ENCODE measurements around the gene BEND7.

Gene BEND7

DNA sequence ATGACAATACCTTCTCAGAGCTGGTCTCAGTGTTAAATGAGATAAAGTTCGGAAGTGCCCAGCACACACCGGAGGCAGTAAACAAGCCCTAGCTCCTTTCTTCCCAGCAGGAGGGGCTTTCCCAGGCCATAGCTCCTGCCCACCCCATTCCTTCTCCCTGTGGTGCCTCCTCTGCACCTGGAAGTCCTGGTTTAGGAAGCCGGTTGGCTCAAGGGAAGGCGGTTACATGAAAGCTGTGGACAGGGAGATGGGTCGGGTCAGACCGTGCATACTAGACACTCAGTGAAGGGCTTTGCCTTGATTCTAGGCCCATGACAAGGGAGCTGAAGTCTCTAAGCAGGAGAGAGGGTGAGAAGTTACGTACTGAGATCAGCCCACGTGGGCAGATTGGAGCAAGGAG is 8.6 kb downstream of the BEND7 start:
- no peak for DNase-seq

DNA sequence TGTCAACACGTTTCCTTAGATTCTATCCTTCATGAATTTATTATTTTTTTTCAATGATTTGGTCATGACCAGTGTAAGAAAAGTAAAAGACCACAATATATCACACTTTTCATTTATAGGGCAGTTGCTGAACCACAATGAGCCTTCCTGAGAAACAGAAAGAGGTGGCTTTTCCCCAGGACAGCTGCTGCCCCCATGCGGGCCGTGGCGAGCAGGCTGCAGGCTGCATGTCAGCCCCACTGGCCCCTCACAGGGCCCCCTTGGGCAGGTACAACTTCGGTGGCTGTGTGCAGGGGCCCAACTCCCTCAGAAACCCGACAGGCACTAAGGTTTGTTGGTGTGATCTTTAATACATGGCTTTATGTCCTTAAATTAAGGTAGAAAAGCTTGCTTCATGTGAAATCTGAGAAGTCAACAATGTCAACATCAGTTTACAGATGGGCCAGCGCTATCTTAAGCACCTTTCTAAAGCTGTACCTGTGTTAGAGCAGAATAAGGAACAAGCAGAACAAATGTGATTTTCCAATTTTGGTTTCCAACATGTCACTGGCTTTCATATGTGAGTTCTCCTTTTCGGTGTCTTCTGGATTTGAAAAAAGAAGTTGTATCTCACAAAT is 10.6 kb downstream of the BEND7 start:
- no peak for DNase-seq

DNA sequence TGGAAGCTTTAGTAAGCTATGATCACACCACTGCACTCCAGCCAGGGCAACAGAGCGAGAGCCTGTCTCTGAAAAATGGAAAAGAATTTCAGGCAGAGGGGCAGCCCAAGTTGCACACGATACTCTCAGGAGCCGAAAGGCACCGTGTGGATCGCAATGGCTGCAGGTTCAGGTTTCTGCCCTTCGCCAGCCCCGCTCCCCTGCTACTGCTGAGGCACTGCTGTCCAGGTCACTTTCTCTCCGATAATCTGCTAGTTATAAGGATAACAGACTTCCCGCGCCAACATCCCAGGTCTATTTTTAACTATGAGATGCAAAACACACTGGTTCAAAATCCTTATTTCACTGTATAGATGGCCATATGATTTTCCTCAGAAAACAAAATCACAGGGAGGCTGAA is 11.1 kb downstream of the BEND7 start:
- no peak for DNase-seq

DNA sequence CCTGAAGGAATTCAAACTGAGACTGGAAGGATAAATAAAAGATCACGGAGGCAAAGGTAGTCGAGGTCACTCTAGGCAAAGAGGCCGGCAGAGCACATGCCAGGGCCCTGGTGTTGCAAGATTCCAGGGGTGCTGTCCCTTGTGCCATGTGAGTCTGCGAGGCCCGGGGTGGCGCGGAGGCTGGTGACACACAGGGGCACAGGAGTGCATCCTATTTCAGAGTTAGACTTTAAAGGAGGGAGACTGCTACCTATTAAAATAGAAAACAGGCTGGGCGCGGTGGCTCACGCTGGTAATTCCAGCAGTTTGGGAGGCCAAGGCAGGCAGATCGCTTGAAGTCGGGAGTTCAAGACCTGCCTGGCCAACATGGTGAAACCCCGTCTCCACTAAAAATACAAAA is 12.6 kb downstream of the BEND7 start:
- no peak for DNase-seq

DNA sequence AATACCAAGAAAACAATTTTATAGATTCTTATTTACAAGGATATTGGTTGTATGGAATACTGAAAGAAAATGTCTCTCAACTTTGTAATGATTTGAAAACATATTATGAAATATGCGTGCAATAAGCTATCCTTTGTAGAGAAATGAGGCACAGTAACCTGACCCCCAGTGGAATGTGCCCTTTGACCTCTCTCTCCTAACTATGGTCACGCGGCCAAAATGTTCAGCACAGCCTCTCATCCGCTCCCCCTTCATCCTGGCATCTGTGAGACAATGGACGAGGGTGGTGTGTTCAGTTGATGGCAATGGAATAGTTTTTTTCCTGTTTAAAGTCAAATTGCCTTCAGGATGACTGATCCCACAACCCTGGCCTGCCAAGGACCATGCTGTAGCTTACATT is 13.3 kb downstream of the BEND7 start:
- DNase-seq = no peak

DNA sequence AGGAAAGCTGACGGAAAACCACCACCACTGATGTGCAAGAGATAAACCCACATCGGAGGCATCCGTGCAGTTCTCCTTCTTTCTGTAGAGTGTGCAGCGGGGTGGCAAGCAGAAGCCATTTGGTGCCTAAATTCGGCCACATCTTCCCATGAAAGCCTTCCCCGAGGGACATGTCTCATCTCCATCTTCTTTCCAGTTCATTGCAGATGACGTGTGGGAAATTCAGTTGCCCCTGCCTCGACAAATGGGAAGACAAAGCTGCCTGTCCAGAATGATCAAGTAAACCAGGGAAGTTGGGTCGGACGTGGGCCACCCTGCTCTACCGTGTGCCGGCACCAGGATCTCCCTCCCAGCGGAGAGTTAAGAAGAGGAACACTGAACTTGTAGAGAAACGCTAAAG is 14.5 kb downstream of the BEND7 start:
- DNase-seq = no peak

DNA sequence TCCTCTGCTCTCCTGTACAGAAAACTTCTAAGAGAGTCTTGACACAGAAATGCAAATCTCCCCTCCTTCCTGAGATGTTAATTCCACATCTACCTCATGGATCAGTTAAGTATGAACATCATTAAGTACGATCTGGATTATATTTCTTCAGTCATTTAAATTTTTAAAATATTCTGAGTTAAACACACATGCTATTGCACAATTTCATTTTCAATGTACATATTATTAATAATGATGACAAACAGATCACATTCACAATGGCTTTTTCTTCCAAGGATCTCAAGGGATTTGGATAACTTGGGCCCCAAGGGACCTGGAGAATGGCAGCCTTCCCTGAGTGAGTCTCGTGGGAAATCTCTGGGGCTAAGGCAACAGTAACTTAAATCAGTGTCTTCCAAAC is 16.2 kb downstream of the BEND7 start:
- DNase-seq = no peak

DNA sequence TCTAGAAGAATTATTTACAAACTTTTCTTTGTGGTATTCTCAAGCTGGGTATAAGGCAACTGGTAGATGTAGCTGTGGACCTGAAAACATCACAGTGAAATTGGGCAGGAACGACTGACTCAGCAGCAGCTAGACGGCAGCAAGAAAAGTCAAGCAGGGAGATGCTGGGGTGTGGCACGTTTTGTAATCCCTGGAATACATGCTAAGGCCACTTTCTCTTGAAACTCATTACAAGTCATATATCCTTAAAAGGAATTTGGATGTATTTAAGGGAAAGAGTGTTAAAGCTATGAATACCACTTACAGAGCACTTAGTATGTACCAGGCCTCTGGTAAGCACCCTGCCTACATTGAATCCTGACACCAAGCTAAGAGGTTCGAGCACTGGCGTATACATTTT is 17.4 kb downstream of the BEND7 start:
- DNase-seq = no peak

DNA sequence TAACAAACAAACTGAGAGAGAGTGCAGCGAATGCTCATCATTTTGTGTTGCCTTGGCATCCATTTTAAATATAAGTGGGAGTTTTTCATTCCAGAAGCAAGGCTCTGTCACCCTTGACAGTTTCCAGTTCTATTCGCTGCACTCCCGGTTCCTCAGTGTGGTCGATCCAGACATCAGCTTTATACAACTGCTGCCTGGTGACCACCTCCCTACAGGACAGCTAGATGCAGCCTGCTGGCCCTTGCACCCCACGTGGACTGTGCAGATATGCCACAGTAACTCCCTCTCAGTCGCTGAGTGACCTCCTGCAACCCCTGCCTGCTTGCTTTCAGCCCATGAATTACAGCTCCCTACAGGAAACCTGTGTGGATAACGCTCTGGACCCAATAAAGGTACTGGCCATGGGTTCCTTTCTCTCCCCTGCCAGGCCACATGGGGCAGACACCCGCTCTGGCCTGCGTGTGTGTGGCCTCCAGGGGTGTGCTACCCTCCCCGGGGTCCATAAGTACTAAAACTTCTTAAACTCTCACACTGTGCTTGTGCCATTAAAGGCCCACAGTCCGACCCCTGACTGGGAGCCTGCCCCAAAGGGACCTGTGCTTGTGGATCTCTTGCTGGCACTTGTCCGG is 23.6 kb downstream of the BEND7 start:
- no peak for DNase-seq

DNA sequence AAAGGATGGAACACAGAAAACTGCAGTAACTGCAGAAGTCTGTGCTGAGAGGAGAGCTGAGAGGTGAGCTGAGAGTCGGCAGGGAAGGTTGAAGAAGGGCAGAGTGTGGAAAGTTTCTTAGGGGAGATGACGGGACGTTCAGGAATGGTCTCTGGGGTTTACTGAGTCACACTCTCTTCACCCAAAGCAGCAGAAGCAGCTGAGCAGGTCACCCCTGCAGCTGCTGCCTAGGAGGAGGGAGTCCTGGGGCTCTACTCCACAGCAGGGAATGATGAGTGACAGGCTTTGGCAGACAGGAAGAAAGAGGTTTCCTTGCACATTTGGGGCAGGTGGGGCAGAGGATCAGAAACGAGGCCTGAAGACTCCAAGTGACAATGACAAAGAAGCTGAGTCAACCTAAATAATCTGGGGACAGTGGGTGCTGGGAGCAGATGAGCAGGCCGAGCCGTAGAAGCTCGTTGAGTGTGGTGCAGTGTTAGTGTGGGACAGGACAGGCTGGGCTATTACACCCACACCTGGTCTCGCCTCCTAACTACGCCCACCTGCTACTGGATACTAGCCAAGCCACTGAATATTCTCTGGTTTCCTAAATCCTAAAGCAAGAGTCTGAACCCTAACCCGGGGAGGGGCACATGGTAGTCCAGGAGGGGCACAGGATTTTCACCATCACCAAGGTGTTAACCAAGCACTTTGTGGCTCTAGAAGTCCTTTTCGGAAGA is 24.9 kb downstream of the BEND7 start:
- DNase-seq = no peak

DNA sequence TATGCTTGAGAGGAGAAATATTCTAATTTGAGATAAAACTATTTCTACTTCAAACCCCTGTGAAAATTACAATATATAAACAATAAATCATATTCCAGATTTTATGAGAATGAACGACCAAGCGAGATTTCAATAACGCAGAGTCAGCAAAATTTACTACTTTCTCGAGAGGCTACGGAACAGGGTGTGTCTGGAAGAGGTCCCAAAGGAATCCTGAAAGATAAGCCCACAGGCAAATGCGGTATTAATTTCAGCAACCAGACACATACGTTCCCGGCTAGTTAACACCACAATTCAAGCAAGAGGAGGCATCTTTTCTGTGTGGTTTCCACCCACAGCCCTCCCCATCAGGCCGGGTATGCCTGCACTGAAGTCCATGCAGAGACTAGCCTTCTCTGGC is 26.4 kb downstream of the BEND7 start:
- DNase-seq = no peak

DNA sequence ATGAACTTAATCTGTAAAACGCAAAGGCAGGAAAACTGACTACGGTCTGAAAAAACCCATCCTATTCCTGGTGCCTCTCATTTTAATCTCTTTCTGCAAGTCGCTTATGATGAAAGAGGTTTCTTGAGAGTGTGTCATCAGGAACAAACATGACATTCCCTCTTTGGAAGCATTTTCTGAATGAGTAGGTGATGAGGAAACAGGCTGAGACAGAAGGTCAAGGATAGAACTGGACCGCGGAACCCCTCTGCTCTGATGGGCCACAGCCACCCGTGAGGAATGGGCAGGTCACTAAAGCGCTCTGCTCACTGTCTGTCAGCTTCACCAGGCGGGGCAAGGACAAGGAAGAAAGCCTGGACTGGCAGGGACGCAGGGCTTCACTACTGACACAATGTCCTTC is 28.6 kb downstream of the BEND7 start:
- DNase-seq = no peak

DNA sequence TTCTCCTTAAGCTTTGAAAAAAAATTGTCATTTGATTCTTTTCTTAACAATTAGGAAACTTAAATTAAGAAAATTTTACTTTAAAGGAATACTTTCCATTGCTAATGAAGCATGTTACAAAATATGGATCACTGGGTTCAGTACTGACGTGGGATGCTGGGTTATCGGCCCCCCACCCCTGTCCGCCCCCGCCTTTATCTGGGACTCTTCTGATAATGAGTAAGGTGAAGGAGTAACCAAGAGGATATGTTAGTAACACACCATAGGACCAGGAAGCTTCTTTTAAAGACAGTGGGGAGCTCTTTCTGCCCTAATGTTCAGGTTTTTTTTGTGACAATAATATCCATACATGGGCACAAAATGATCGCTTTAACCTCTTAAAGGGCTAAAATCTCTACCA is 29.7 kb downstream of the BEND7 start:
- DNase-seq = no peak

DNA sequence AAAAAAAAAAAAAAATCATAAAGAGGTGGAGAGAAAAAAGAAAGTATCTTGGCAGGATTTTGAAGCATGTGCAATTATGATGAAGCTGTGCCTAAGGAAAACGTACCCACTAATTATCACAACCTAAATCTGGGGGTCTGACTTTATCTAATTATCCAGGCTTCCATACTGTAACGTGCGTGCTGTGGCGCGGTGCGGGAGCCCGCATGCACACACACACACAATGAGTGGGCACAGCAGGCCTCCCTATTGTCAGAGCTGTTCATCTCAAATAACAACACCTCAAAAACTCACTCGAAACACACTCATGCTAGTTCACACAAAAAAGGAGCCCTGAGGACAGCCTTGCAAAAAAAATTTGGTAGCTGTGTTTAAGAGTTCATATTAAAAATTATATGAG is 31.9 kb downstream of the BEND7 start:
- DNase-seq = no peak

DNA sequence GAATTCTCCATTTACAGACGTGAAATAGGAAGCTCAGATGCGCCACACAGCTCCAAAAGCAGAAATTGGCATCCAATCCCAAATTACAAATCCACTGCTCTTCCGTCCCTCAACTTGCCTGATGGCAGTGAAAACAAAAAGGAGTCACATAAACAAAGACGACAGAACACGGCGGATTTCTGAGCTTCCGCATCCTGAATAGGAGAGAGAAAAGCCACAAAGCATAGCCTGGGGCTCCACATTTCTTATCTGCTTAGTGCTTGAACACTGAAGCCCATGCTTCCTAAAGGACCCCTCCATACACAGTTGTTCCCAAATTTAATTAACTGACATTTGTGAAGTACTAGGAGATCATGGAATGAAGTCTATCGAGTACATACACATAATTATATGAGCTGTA is 32.6 kb downstream of the BEND7 start:
- no peak for DNase-seq

DNA sequence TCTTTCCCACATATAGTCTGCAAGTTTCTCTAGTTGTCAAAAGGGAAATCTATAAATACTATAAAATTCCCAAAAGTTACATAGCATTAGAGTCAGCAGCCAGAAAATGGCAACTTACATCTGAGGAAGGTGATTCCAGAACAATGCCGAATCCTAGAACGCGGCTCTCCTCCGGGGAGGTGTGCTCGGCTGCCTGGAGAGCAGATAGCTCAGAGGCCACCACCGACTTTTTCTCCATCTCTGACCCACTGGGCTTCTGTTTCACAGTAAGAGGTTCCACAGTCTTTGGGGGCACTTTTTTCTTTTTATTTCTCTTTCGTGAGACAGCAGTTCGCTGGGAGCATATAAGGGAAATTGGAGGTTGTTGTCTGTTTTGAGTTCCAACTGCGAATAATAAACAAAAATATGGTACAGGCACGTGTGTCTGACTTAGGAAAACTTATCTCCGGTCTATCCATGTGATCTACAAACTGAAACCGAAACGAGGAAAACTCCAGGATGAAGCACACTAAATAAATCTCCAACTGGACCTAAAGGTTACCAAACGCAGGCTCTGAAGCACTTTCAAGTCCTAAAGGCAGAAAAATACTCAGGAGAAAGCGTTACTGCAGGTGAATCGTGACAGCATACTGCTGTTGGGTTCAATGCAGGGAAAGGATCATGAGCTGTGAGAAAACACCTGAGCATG is 36.2 kb downstream of the BEND7 start:
- DNase-seq = no peak

DNA sequence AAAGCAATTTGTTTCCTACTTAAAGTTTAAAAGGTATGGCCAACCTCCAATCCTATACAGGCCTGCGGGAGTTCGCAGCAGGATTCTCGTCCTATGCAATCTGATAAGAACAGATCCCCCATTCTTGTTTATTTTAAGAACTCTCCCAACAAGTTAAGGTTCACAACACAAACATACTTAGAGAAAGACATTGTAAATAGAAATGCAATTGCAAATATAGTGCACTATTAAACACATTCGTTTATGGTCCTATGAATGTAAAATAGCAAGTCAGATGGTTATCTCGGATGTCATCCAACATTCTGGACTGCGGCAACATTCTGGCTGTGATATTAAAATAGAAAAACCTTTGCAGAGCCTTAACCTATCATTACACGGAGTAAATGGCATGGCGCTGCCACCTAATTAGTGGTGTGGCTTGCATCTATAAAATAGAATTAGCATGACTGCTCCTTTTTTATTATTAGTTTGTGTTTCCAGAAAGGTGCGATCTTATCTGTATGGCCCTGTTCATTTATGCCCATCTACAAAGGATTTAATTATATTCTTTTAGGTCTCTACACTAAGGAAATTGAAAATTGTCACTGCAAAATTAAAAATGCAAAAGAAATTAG is 37.0 kb downstream of the BEND7 start:
- no peak for DNase-seq

DNA sequence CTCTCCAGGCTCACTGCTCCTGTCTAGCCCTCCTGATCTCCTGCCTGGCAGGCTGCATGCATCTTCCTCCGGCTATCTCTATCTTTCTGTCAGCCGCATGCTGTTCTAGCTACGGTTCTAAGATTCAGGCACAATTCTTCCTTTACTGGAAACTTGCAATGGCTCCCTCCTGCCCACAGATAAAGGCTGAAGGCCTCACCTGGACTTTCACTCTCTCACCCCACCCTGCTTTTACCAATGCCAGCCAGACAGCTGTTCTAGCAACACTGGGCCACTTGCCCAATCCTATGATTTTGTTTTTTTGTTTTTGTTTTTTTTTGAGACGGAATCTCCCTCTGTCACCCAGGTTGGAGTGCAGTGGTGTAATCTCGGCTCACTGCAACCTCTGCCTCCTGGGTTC is 38.3 kb downstream of the BEND7 start:
- no peak for DNase-seq

DNA sequence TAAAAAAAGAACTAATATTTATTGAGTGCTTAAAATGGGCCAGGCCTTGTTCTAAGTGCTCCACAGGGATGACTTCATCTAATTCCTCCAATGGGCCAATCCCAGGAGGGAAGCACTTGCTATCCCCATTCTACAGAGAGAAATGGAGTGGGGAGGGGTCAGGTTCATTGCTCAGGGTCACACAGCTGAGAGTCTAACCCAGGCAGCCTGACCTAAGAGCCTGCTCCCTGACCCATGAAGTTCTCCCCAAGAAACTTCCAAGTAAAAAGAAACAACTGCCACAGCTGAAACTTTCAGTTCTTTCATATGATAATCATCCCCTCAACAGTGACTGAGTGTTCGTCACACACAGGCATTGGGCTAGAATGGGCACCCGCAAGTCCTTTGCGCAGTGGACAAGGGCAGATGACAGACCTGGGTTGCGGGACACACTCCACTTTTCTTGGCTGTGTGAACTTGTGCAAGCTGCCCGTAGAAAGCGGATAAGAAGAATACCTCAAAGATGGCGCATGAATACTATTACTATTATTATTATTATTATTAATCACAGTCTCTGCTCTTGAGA is 39.7 kb downstream of the BEND7 start:
- no peak for DNase-seq

DNA sequence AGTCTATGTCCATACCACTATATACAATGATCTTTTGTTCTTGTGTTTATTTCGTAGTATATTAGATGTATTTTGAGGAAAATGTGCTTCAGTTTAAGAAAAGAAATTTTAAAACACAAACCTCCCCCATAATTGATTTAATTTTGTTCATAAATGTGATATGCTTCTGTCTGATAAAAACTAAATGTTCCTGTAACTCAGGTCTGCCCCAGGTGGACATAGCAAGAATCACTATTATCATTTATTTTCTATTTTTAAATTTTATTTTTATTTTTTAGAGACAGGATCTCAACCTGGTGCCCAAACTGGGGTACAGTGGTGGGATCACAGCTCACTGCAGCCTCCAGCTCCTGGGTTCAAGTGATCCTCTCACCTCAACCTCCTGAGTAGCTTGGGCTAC is 43.2 kb downstream of the BEND7 start:
- no peak for DNase-seq

DNA sequence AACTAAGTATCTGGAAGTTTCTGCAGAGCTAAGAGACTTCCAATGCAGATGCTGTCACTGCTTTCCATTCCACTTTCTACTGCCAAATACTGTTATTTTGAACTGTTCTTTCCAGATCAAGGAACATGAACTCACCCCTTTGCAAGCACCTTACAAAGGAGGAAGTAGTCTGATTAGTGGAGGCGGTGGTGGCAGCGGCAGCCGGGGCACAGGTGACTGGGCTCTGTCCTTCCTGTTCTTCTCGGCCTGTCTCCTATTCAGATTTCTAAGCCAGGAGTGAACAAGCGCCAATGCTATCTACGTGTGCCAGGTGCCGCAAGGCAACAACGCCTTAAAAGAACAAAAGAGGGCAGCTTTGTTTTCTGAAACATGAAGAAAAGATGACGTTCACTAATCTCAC is 44.9 kb downstream of the BEND7 start:
- DNase-seq = no peak

DNA sequence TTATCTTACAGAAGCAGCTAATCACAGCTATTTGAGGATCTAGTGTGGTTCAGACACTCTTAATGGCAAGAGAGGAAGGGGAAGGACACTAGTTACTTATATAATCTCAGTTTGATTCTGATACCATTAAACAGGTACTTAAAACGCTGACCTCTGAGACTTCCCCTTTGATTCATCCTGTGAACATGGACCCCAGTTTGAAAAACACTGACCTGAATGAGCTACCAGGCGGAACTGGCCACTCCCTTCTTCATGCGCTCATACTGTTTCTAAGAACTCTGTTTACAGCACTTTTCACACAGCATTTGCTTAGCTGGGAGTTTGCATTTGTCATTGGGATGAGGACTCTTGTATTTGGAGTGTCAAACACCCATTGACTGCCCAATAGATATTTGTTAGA is 45.7 kb downstream of the BEND7 start:
- DNase-seq = no peak

DNA sequence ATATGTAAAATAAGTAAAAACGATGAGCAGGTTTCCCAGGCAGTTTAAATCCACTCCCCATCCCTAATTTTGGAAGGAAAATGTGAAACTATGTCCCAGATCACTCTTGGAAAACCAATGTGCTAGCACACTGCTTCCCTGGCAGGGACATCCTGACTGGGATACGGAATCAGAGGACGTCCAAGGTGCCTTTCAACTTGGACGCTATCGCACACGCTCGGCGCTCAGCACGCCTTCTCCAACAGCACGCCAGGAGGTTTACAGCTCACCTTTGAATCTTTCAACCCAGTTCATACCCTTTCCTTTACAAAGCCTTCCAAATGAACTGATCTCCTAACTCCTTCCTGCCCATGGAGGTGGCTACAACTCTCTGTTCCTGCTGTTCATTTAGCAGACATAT is 47.1 kb downstream of the BEND7 start:
- DNase-seq = no peak
